OCI-LY1 (cell line): ENCODE measurements around the gene NEGR1.

Source experiments
- CTCF ChIP-seq: fragments of 200-600 bp; sonication (generic), shearing (Covaris generic); IDR thresholded peaks from 2 replicates; pipeline ENCODE4 v1.5.1; 2017; ENCODE audit warnings: mild to moderate bottlenecking, antibody characterized with exemption, low read length, moderate library complexity, mixed read lengths
- EZH2 ChIP-seq: fragments of 200-600 bp; sonication (generic), shearing (Covaris generic); IDR thresholded peaks from 2 replicates; pipeline ENCODE4 v1.8.0; 2017; ENCODE audit warnings: borderline replicate concordance, mixed run types, mild to moderate bottlenecking, antibody characterized with exemption, low read length, moderate library complexity, mixed read lengths

- TF ChIP-seq CTCF = no peak
- no peak for TF ChIP-seq EZH2
These were observed 588.8 kb downstream of the NEGR1 start for GRCh38 chr1:71693581-71693980.
